Endothelial cell of umbilical vein (primary cell): ENCODE data around the gene ACAD8.

Experiments
- CTCF ChIP-seq, 2 donors: IDR thresholded peaks; 1 replicate in 1 of 2; 2 replicates in 1 of 2; pipeline ENCODE4 v1.5.1; 2011; ENCODE audit warnings: low read length in 2 of 2, mild to moderate bottlenecking in 2 of 2, moderate library complexity in 2 of 2, control low read depth in 1 of 2, inconsistent platforms in 1 of 2, low read depth in 1 of 2; ENCODE audit not compliant: insufficient read depth in 1 of 2; ENCODE audit errors: extremely low read depth in 1 of 2
- EZH2 ChIP-seq: IDR thresholded peaks from 2 replicates; pipeline ENCODE4 v1.6.1; 2012; ENCODE audit warnings: borderline replicate concordance, low read depth, mild to moderate bottlenecking, moderate library complexity, low read length, inconsistent platforms; ENCODE audit not compliant: severe bottlenecking
- FOS ChIP-seq: IDR thresholded peaks from 2 replicates; pipeline ENCODE4 v1.6.1; 2011; ENCODE audit warnings: mild to moderate bottlenecking, low read length, moderate library complexity, borderline replicate concordance; ENCODE audit not compliant: insufficient read depth
- GATA2 ChIP-seq: IDR thresholded peaks from 2 replicates; pipeline ENCODE4 v1.7.0; 2011; ENCODE audit warnings: low read depth, mild to moderate bottlenecking, moderate library complexity, mixed read lengths, low read length; ENCODE audit not compliant: insufficient read length, insufficient read depth
- JUN ChIP-seq: IDR thresholded peaks from 2 replicates; pipeline ENCODE4 v1.6.1; 2011; ENCODE audit warnings: borderline replicate concordance, low read depth; ENCODE audit not compliant: insufficient read length, insufficient read depth
- MAX ChIP-seq: IDR thresholded peaks from 2 replicates; pipeline ENCODE4 v1.6.1; 2011; ENCODE audit not compliant: insufficient read depth, insufficient read length
- MYC ChIP-seq: IDR thresholded peaks from one replicate; pipeline ENCODE4 v1.6.1; 2011; ENCODE audit warnings: mild to moderate bottlenecking, low read depth, low read length
- POLR2A ChIP-seq: IDR thresholded peaks from 2 replicates; pipeline ENCODE4 v1.6.1; 2012; ENCODE audit warnings: low read depth, mild to moderate bottlenecking, control low read depth, low read length
- POLR2AphosphoS5 ChIP-seq: IDR thresholded peaks from 2 replicates; pipeline ENCODE4 v1.6.1; 2012; ENCODE audit warnings: low read depth, mild to moderate bottlenecking, control low read depth, low read length, moderate library complexity; ENCODE audit not compliant: insufficient read depth

GRCh38 chr11:134293119-134294113, 40.0 kb downstream of the ACAD8 start:
- TF ChIP-seq CTCF (IDR thresholded peaks at IDR 0.05; ENCODE audit: extremely low read depth in 1 of 2, insufficient read depth in 1 of 2, low read depth in 1 of 2, low read length in 2 of 2) (no peak), POLR2A (no peak), EZH2 (no peak), FOS (no peak), JUN (no peak), POLR2AphosphoS5 (no peak), MYC (no peak), MAX (no peak), GATA2 (no peak)
